Measurements from ENCODE around the gene ZNF784.

ZNF784 gene

GRCh38 chr19:55591555-55591954 is 32.8 kb downstream of the ZNF784 start:
- peaks cover 7 to 28% of the 10 kb centered on the region in 2 experiments for H3K36me3 ChIP-seq (ENCODE audit: control insufficient read depth in 2 of 2, insufficient read depth in 1 of 2, low read length in 2 of 2)
- no peak overlapping the region for H3K27ac ChIP-seq (ENCODE audit: extremely low read depth, low read depth, low read length)
- no peaks in the 10 kb centered on the region for H3K9me3 ChIP-seq (ENCODE audit: control insufficient read depth, insufficient read depth, low read depth, low read length)
- ChIA-PET POLR2A (interaction anchor here (0.6 kb wide), 1 partner anchor 115 kb away, joined by 4 read pairs; no protein-coding TSS in a partner anchor), CTCF (no interaction called here)
- peaks cover 4% of the 10 kb centered on the region for H3K4me1 ChIP-seq (ENCODE audit: control insufficient read depth, insufficient read depth, low read length)
- H3K4me3 ChIP-seq (ENCODE audit: low read depth, low read length): no peak overlapping the region
- no peak for TF ChIP-seq ZNF658 (tag by site-specific recombination; IDR thresholded peaks at IDR 0.05)
- no peak for TF ChIP-seq ZNF777 (tag by site-specific recombination; IDR thresholded peaks at IDR 0.05; ENCODE audit: borderline replicate concordance)
- TF ChIP-seq PRDM10 (tag by site-specific recombination; IDR thresholded peaks at IDR 0.05): peak; percentile 98
- TF ChIP-seq ZNF645 (tag by site-specific recombination; IDR thresholded peaks at IDR 0.05): no peak

- Histone ChIP-seq H3K36me3 (ENCODE audit: control insufficient read depth in 2 of 2, insufficient read depth in 1 of 2, low read length in 2 of 2) (peaks cover 3 to 19% of the 10 kb centered on the region in 2 experiments), H3K4me3 (ENCODE audit: low read depth, low read length) (no peak overlapping the region), H3K27ac (ENCODE audit: extremely low read depth, low read depth, low read length) (no peak overlapping the region), H3K4me1 (ENCODE audit: control insufficient read depth, insufficient read depth, low read length) (peaks cover 7% of the 10 kb centered on the region), H3K9me3 (ENCODE audit: control insufficient read depth, insufficient read depth, low read depth, low read length) (no peaks in the 10 kb centered on the region)
- ChIA-PET CTCF (no interaction called here), POLR2A (no interaction called here)
- TF ChIP-seq ZBTB1 (tag by site-specific recombination; IDR thresholded peaks at IDR 0.05): no peak
- no peak for TF ChIP-seq ZSCAN30 (tag by site-specific recombination; IDR thresholded peaks at IDR 0.05)
- TF ChIP-seq TRIM28 (IDR thresholded peaks at IDR 0.05; ENCODE audit: borderline replicate concordance, low read length): no peak
- TF ChIP-seq GLI4 (tag by site-specific recombination; IDR thresholded peaks at IDR 0.05): no peak
- no peak for TF ChIP-seq ZBTB48 (tag by site-specific recombination; IDR thresholded peaks at IDR 0.05)
- peak; percentile 90 for TF ChIP-seq KLF9 (tag by site-specific recombination; IDR thresholded peaks at IDR 0.05; ENCODE audit: low read depth)
- TF ChIP-seq MYNN (tag by site-specific recombination; IDR thresholded peaks at IDR 0.05; ENCODE audit: borderline replicate concordance): no peak
- no peak for TF ChIP-seq ZNF558 (tag by site-specific recombination; IDR thresholded peaks at IDR 0.05)
- TF ChIP-seq KLF1 (tag by site-specific recombination; IDR thresholded peaks at IDR 0.05): peak; percentile 59
- TF ChIP-seq ZNF23 (tag by site-specific recombination; IDR thresholded peaks at IDR 0.05; ENCODE audit: borderline replicate concordance): no peak
- TF ChIP-seq ZNF146 (tag by site-specific recombination; IDR thresholded peaks at IDR 0.05): no peak
- peak; percentile 89 for TF ChIP-seq KLF10 (tag by site-specific recombination; IDR thresholded peaks at IDR 0.05)
- no peak for TF ChIP-seq KLF17 (tag by site-specific recombination; IDR thresholded peaks at IDR 0.05)
- TF ChIP-seq SP2 (tag by site-specific recombination; IDR thresholded peaks at IDR 0.05): peak; percentile 34; the same call in 1 of the 2 replicates
Observed at GRCh38 chr19:55590617-55591016, 33.7 kb downstream of the ZNF784 start.
